Epithelial cell of esophagus (primary cell): Measurements from ENCODE around the gene PCF11.

Experiments used
- DNase-seq: peaks from one replicate; pipeline ENCODE4 v3.0.0; 2010; ENCODE audit warnings: low read depth
- H3K4me3 ChIP-seq: 2 replicates; pipeline ENCODE4 v1.5.1; 2011; ENCODE audit warnings: mild to moderate bottlenecking, low read length, control low read depth
- TF ChIP-seq, protein P1 (sequence below): IDR thresholded peaks from 2 replicates; pipeline ENCODE4 v1.5.1; 2011; ENCODE audit warnings: low read depth, mild to moderate bottlenecking, low read length, control low read depth, inconsistent platforms; ENCODE audit not compliant: insufficient read depth; ENCODE audit errors: missing control alignments

PCF11 gene

DNA sequence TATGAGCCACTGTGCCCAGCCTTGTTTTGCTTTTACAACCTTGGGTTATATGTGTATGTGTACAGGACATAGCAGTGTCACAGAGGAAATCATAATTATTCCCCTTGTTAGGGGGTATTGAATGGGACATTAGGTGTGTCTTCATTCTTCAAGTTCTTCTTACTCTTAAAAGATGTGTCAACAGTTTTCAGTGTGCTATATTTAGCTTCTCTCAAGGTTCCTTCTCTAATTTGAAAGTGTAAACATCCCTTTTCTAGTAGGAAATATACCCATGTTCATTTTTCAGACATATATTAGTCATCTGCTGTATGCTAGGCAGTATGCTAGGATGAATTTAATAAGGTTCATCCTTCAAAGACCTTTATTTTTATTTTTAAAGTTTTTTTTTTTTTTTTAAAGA, 17.1 kb downstream of the PCF11 start:
- no peak overlapping the region for H3K4me3 ChIP-seq
- DNase-seq, result no peak
- TF ChIP-seq, protein P1, sequence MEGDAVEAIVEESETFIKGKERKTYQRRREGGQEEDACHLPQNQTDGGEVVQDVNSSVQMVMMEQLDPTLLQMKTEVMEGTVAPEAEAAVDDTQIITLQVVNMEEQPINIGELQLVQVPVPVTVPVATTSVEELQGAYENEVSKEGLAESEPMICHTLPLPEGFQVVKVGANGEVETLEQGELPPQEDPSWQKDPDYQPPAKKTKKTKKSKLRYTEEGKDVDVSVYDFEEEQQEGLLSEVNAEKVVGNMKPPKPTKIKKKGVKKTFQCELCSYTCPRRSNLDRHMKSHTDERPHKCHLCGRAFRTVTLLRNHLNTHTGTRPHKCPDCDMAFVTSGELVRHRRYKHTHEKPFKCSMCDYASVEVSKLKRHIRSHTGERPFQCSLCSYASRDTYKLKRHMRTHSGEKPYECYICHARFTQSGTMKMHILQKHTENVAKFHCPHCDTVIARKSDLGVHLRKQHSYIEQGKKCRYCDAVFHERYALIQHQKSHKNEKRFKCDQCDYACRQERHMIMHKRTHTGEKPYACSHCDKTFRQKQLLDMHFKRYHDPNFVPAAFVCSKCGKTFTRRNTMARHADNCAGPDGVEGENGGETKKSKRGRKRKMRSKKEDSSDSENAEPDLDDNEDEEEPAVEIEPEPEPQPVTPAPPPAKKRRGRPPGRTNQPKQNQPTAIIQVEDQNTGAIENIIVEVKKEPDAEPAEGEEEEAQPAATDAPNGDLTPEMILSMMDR, result no peak

DNA sequence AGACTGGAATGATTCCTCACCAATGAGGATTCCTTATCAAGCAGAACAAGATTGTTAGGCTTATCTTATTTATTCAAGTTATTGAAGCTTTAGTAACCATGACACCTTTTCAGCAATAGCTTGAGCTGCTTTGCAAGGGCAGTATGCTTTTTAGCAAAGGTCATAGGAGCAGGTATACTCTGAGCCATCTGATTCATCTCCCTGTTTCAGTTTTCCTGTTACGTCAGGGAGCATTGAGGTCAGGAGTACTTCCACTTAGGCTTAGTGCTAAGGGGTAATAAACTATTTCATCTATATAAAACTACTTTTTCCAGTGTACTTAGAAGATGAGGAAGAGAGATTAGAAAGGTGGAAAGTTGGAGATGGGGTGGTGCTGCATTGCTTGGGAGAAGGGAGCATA, 18.9 kb downstream of the PCF11 start:
- H3K4me3 ChIP-seq, result no peak overlapping the region
- TF ChIP-seq, protein P1, result no peak
- DNase-seq, result no peak

DNA sequence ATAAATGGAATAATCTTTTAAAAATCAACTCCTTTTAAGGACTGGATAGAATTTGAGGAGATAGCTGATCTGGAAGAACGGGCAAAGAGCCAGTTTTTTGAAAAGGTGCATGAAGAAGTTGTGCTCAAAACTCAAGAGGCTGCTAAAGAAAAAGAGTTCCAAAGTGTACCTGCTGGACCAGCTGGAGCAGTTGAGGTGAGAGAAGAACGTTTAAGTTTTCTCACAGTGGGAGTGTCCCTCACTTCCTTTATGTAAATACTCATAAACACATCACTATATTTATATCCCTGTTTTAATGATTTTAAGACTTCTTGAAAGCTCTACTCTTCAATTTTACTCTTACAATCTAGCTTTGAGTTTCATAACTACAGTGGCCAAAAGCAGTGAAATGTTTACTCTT, 24.9 kb downstream of the PCF11 start:
- TF ChIP-seq, protein P1, result no peak
- DNase-seq, result peak; percentile 27
- no peak overlapping the region for H3K4me3 ChIP-seq

DNA sequence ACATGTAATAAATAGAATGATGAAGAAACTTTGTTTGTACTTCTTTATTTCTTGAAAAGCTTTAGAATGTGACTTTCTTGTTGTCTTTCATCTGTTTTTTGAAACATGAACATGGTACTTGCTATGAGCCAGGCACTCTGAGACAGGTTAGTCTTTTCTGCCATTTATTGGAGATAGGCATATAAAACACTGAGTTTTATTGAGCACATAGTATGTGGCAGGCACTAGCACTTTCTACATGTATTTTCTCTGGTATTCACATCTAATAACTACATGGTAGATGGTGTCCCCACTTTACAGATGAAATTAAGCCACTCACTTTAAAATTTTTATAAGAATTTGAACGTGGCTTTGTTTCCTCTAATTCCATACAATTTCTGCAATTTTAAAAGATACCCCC, 28.8 kb downstream of the PCF11 start:
- no peak overlapping the region for H3K4me3 ChIP-seq
- DNase-seq, result no peak
- TF ChIP-seq, protein P1, result no peak

DNA sequence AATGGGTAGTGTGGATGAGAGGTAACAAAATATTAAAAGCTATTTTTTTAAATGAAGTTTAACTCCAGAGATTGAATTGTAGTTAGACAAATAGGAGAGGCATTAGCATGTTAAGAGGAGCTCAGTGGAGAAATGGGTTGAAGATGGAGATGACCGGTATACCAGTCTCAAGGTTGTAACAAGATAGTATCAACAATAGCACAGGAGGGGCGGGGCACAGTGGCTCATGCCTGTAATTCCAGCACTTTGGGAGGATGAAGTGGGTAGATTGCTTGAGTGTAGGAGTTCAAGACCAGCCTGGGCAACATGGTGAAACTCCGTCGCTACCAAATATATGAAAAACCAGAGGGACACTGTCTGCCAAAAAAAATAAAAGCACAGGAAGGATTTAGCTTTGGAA, 30.5 kb downstream of the PCF11 start:
- no peak overlapping the region for H3K4me3 ChIP-seq
- DNase-seq, result no peak
- TF ChIP-seq, protein P1, result no peak

DNA sequence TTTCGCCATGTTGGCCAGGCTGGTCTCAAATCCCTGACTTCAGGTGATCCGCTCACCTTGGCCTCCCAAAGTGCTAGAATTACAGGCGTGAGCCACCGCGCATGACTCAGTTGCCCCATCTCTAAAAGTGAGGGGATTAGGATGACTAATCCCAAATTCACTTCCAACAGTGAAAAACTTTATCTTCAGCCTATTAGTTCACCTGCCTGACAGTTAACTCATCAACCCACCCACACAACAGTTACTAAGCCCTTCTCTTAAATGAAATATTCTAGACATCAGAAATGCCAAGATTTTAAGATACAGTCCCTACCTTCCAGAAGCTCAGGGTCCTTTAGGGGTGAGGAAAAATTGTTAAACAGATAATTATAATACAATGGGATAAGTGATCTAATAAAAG, 34.6 kb downstream of the PCF11 start:
- no peak for DNase-seq
- no peak overlapping the region for H3K4me3 ChIP-seq

DNA sequence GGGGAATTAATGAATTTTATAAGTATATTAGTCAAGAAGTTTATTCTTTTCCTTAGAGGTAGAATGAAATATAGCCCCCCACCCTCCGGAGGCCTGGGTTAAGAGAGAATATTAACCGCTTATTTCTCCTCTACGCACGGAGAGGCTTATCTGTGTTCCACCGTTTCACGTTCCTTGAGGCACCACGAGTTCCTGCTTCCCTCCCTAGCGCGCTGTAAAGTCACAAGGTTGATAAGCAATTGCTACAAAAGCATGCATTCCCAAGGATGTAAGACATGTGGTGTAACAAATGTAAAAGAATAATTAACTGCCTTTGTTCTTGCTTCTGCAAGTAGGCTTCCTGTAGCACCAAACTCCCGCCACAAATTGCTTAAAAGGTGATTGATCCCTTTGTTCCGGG, 35.1 kb downstream of the PCF11 start:
- peak overlapping the region; percentile 98 for H3K4me3 ChIP-seq
- no peak for DNase-seq
- TF ChIP-seq, protein P1, result no peak

More for the DNA sequence above, 34.6 kb downstream of the PCF11 start:
- TF ChIP-seq, protein P1, result no peak
